Suppressor macrophage treated with lipopolysaccharide for 1 hour (primary cell): ENCODE data around the gene HIVEP3.

ENCODE experiments used
- DNase-seq, 3 donors: peaks; one replicate each; pipeline ENCODE4 v3.0.0-alpha.2; 2020 to 2022

HIVEP3 gene

GRCh38 chr1:41844781-41845272 lies 73.9 kb downstream of the HIVEP3 start:
- DNase-seq: peak in 1 of 3 donors; percentile 50

GRCh38 chr1:41844255-41844654 lies 74.5 kb downstream of the HIVEP3 start:
- DNase-seq: no peak

- peak; percentile 39 to 67 (median 67) for DNase-seq
Measured at GRCh38 chr1:41842993-41843755, 75.5 kb downstream of the HIVEP3 start.

GRCh38 chr1:41842326-41842725 lies 76.4 kb downstream of the HIVEP3 start:
- DNase-seq: no peak

GRCh38 chr1:41840592-41841246 lies 78.0 kb downstream of the HIVEP3 start:
- no peak for DNase-seq

- DNase-seq: no peak
Measured at GRCh38 chr1:41838266-41838665, 80.5 kb downstream of the HIVEP3 start.

GRCh38 chr1:41837691-41838090 lies 81.0 kb downstream of the HIVEP3 start:
- no peak for DNase-seq

- DNase-seq: no peak
Measured at GRCh38 chr1:41835485-41835884, 83.2 kb downstream of the HIVEP3 start.

- DNase-seq: peak in 1 of 3 donors; percentile 33
Measured at GRCh38 chr1:41833519-41834000, 85.2 kb downstream of the HIVEP3 start.

GRCh38 chr1:41830726-41831125 lies 88.0 kb downstream of the HIVEP3 start:
- peak in 2 of 3 donors; percentile 31 to 42 for DNase-seq

- no peak for DNase-seq
Measured at GRCh38 chr1:41827991-41828570, 90.6 kb downstream of the HIVEP3 start.

- DNase-seq: no peak
Measured at GRCh38 chr1:41823471-41823870, 95.3 kb downstream of the HIVEP3 start.

- DNase-seq: no peak
Measured at GRCh38 chr1:41822866-41823265, 95.9 kb downstream of the HIVEP3 start.

- DNase-seq: no peak
Measured at GRCh38 chr1:41819843-41820242, 98.9 kb downstream of the HIVEP3 start.

GRCh38 chr1:41819069-41819468 lies 99.7 kb downstream of the HIVEP3 start:
- no peak for DNase-seq

- DNase-seq: no peak
Measured at GRCh38 chr1:41816061-41816460, 102.7 kb downstream of the HIVEP3 start.

- peak in 1 of 3 donors; percentile 29 for DNase-seq
Measured at GRCh38 chr1:41813755-41814745, 104.7 kb downstream of the HIVEP3 start.

- no peak for DNase-seq
Measured at GRCh38 chr1:41813226-41813625, 105.5 kb downstream of the HIVEP3 start.

- DNase-seq: no peak
Measured at GRCh38 chr1:41812453-41812852, 106.3 kb downstream of the HIVEP3 start.

GRCh38 chr1:41812051-41812450 lies 106.7 kb downstream of the HIVEP3 start:
- peak; percentile 66 to 75 (median 68) for DNase-seq

- peak; percentile 88 to 89 (median 88) for DNase-seq
Measured at GRCh38 chr1:41811051-41811795, 107.5 kb downstream of the HIVEP3 start.

GRCh38 chr1:41810446-41810845 lies 108.3 kb downstream of the HIVEP3 start:
- DNase-seq: peak; percentile 59 to 71 (median 66)
